GM12878 (cell line): ENCODE measurements around the gene MYBBP1A. TPM values are rescaled to one million over a fixed set of nuclear protein-coding genes. Genes with fewer than 3 reads are reported as not detected.

Source experiments
- ATAC-seq: fragments of 200-7000 bp; cut with Tn5 transposase; 3 replicates; pipeline ENCODE4 v1.9.1; 2020; ENCODE audit warnings: mild to moderate bottlenecking, moderate library complexity
- BruUV-seq: library from RNA; stranded (reverse); fragments of 400-500 nt; replicated peaks from 2 replicates; lab custom pipeline; 2021; lab: Mats Ljungman, UMichigan
- CTCF ChIA-PET: fragments of 300-600 bp; sonication (Branson Sonifier 250); formaldehyde crosslinking; extraction: SDS; loops from one replicate; lab custom pipeline; 2021; ENCODE audit warnings: inconsistent platforms; lab: Yijun Ruan, JAX
- POLR2A ChIA-PET: fragments of 350-600 bp; formaldehyde crosslinking; extraction: SDS; loops from one replicate; lab custom pipeline; 2021; ENCODE audit warnings: inconsistent platforms; lab: Charles Lee
- RAD21 ChIA-PET: fragments of 300-600 bp; sonication (Branson Sonifier 250); formaldehyde crosslinking; loops from one replicate; lab custom pipeline; 2023; ENCODE audit warnings: antibody characterized with exemption; ENCODE audit not compliant: unreplicated experiment; lab: Charles Lee
- SMC1A ChIA-PET: fragments of 300-600 bp; sonication (Branson Sonifier 250); formaldehyde crosslinking; loops from one replicate; lab custom pipeline; 2023; ENCODE audit not compliant: unreplicated experiment, uncharacterized antibody; lab: Charles Lee
- DNase-seq: peaks from one replicate; pipeline ENCODE4 v3.0.0-alpha.2; 2011; ENCODE audit warnings: low read depth, low spot score
- FAIRE-seq: peaks from 3 replicates; lab custom pipeline; 2011; peaks lifted over from hg19 to GRCh38; lab: Jason Lieb, UNC
- H2AFZ ChIP-seq: 2 replicates; pipeline ENCODE4 v1.6.0; 2011; ENCODE audit warnings: low read depth, low read length, control low read depth; ENCODE audit not compliant: control insufficient read depth
- H3K27ac ChIP-seq: 2 replicates; pipeline ENCODE4 v1.5.1; 2011; ENCODE audit warnings: control low read depth; ENCODE audit not compliant: control insufficient read depth, insufficient read depth
- H3K27me3 ChIP-seq, 2 experiments: replicated peaks in 1 of 2; 2 replicates each; pipeline versions ENCODE4 v1.6.0 to v1.6.1; 2011; ENCODE audit warnings: low read length in 1 of 2; ENCODE audit not compliant: control insufficient read depth in 2 of 2, insufficient read depth in 2 of 2
- H3K36me3 ChIP-seq, 2 experiments: 2 replicates each; pipeline ENCODE4 v1.5.1; 2011; ENCODE audit warnings: low read length in 1 of 2; ENCODE audit not compliant: control insufficient read depth in 2 of 2, insufficient read depth in 2 of 2
- H3K4me1 ChIP-seq: 2 replicates; pipeline ENCODE4 v1.6.1; 2011; ENCODE audit warnings: mild to moderate bottlenecking, low read length, moderate library complexity, mixed read lengths; ENCODE audit not compliant: control insufficient read depth, insufficient read depth
- H3K4me2 ChIP-seq: 2 replicates; pipeline ENCODE4 v1.6.0; 2011; ENCODE audit warnings: control low read depth; ENCODE audit not compliant: control insufficient read depth, insufficient read depth
- H3K4me3 ChIP-seq: fragments of 200-600 bp; sonication (generic); 2 replicates; pipeline ENCODE4 v1.5.1; 2016
- H3K79me2 ChIP-seq: 2 replicates; pipeline ENCODE4 v1.6.0; 2011; ENCODE audit warnings: low read length; ENCODE audit not compliant: control insufficient read depth, insufficient read depth
- H3K9ac ChIP-seq: 2 replicates; pipeline ENCODE4 v1.8.0; 2011; ENCODE audit warnings: low read length, control low read depth, mixed read lengths; ENCODE audit not compliant: control insufficient read depth, insufficient read depth
- H3K9me3 ChIP-seq: replicated peaks from 3 replicates; pipeline ENCODE4 v1.5.1; 2011; ENCODE audit warnings: mild to moderate bottlenecking, low read length; ENCODE audit not compliant: control insufficient read depth, insufficient read depth
- H4K20me1 ChIP-seq: 2 replicates; pipeline ENCODE4 v1.6.0; 2011; ENCODE audit not compliant: control insufficient read depth, insufficient read depth
- HDGF ChIP-seq: fragments of 450-650 bp; IDR thresholded peaks from 2 replicates; pipeline ENCODE4 v1.6.1; 2016; ENCODE audit warnings: antibody characterized with exemption
- POLR2AphosphoS5 ChIP-seq: IDR thresholded peaks from 2 replicates; pipeline ENCODE4 v1.6.1; 2011; ENCODE audit warnings: mild to moderate bottlenecking, low read length, inconsistent platforms
- POU2F2 ChIP-seq: IDR thresholded peaks from 3 replicates; pipeline ENCODE4 v1.6.1; 2011; ENCODE audit warnings: low read depth, mild to moderate bottlenecking, low read length, borderline replicate concordance
- RBBP5 ChIP-seq: fragments of 200-600 bp; sonication (generic); conservative IDR thresholded peaks from 2 replicates; pipeline ENCODE4 v1.6.1; 2016
- RCOR1 ChIP-seq: conservative IDR thresholded peaks from 2 replicates; pipeline ENCODE4 v1.6.1; 2012; ENCODE audit warnings: low read depth, low read length, improper control_type of control experiment
- WGBS: methylation state at CpG from one replicate; pipeline ENCODE4 v1.1.6; 2016; ENCODE audit warnings: low lambda C conversion rate; ENCODE audit not compliant: insufficient replicate concordance, insufficient coverage; ENCODE audit errors: missing lambda C conversion rate; 5-methylcytosine and 5-hydroxymethylcytosine counted together
- in situ Hi-C: fragments of 300-500 bp; cut with MboI; formaldehyde crosslinking; loops from 9 replicates; pipeline ENCODE4 v1.14.3; 2018; ENCODE audit warnings: mixed read lengths
- intact Hi-C: fragments of 100-400 bp; cut with micrococcal nuclease; formaldehyde crosslinking; loops from one replicate; pipeline ENCODE4 v1.14.2; 2022; ENCODE audit not compliant: unreplicated experiment
- polyA plus RNA-seq, 11 experiments: library from polyadenylated mRNA; depleted of rRNA in 4 of 11; unstranded in 6 of 11; stranded (reverse) in 5 of 11; fragments of >200 nt; fragmentation: Nextera tagmentation in 4 of 11; fragmentation: Illumina TruSeq in 1 of 11; extraction: Ambion mirVana in 4 of 11; extraction: Trizol in 1 of 11; gene quantifications; 1 replicate in 1 of 11; 2 replicates in 10 of 11; pipeline versions ENCODE4 v1.2.1 to v1.2.3, GENCODE V29; 2011 to 2016; ENCODE audit warnings: inconsistent platforms in 2 of 11, missing spikeins in 2 of 11, low read depth in 1 of 11
- total RNA-seq, 4 experiments: library from RNA; depleted of rRNA in 3 of 4; stranded (reverse); fragments of >200 nt in 3 of 4; fragmentation: Illumina TruSeq in 1 of 4; extraction: Trizol in 1 of 4; gene quantifications; 2 replicates each; pipeline versions ENCODE4 v1.2.1 to v1.2.3, GENCODE V29; 2013 to 2021
- TF ChIP-seq, protein P1 (sequence below): fragments of 450-650 bp; IDR thresholded peaks from 2 replicates; pipeline ENCODE4 v1.6.1; 2016; ENCODE audit warnings: mild to moderate bottlenecking

The MYBBP1A gene
- total and polyA plus RNA-seq, 10 of the 15 experiments (the other 5 are each of a cell fraction or from before 2014, with no cell fraction given), result 2.5 to 121 (median 71.6) TPM

DNA sequence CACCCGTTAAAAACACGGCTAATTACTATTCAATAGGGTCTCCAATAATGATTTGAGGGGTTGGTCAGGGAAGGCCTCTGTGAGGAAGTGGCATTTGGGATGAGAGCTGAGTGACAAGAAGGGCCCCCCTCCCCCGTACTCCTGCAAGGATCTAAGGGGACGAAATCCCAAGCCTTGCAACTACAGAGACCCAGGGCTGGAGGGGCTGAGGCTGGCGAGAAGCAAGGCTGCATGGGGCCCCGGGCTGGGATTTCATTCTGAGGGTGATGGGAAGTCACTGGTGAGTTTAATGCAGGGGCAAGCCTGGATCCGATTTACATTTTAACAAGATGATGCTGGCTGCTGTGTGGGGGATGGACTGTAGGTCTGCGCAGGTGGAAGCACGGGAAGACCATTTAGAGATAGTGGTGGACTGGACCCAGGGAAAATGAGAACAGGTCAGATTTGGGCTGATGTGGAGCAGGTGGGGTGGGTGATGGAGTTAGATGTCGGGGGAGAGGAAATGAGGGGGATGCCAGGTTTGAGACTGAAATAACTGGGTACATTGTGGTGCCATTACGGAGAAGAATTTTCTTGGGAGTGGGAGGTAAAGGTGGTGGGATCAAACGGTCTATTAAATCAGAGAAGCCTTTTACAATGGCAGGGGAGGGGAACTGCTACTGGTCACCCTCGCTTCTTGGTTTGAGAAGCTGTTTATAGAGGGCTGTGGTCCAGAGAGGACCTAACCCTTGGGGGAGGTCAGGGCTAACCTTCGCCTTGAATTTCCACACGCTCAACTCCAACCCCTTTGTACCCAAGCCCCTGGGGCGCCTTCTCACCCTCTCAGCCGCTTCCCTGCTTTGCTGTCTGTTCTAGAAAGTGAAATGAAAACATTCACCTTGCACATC is 932 bp upstream of the MYBBP1A start:
- ChIA-PET RAD21 (interaction anchor here (1.0 to 1.5 kb wide), 2 partner anchors 11 to 384 kb away, joined by 4 read pairs; partner anchors contain the start of genes RNF167 and SLC25A11), POLR2A (interaction anchor here (0.9 kb wide), 1 partner anchor 9 kb away, joined by 4 read pairs; no protein-coding TSS in a partner anchor), SMC1A (no interaction called here), CTCF (interaction anchor here (0.6 to 5.8 kb wide), 4 partner anchors 11 to 182 kb away, joined by 3 to 60 read pairs (median 6); no protein-coding TSS in a partner anchor)
- peaks cover 28% of the 10 kb centered on the region for H3K4me1 ChIP-seq
- H3K27ac ChIP-seq, result peak overlapping the region; percentile 87
- 58% methylated on average over 16 of the region's 17 CpGs for WGBS
- in situ Hi-C loops (no loop called here), intact Hi-C loops (no loop called here)
- peak overlapping the region; percentile 90 for H3K4me2 ChIP-seq
- peaks cover 8 to 20% of the 10 kb centered on the region in 2 experiments for H3K36me3 ChIP-seq
- peaks cover 27% of the 10 kb centered on the region for H3K79me2 ChIP-seq
- peak overlapping the region; percentile 92 for H2AFZ ChIP-seq
- ATAC-seq (no peak), FAIRE-seq (no peak), DNase-seq (no peak)
- no peaks in the 10 kb centered on the region for H3K9me3 ChIP-seq
- TF ChIP-seq HDGF, result 0 out of 2 replicates have a peak, but pooled peaks have one; percentile 60
- no peak for TF ChIP-seq POU2F2
- TF ChIP-seq POLR2AphosphoS5, result no peak
- TF ChIP-seq RBBP5, result no peak
- no peak for TF ChIP-seq RCOR1
- TF ChIP-seq, protein P1, sequence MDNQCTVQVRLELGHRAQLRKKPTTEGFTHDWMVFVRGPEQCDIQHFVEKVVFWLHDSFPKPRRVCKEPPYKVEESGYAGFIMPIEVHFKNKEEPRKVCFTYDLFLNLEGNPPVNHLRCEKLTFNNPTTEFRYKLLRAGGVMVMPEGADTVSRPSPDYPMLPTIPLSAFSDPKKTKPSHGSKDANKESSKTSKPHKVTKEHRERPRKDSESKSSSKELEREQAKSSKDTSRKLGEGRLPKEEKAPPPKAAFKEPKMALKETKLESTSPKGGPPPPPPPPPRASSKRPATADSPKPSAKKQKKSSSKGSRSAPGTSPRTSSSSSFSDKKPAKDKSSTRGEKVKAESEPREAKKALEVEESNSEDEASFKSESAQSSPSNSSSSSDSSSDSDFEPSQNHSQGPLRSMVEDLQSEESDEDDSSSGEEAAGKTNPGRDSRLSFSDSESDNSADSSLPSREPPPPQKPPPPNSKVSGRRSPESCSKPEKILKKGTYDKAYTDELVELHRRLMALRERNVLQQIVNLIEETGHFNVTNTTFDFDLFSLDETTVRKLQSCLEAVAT, result 0 out of 2 replicates have a peak, but pooled peaks have one; percentile 20
- H3K4me3 ChIP-seq, result peak overlapping the region; percentile 82
- no peaks in the 10 kb centered on the region for H3K27me3 ChIP-seq
- H3K9ac ChIP-seq, result peak overlapping the region; percentile 90
- no peaks in the 10 kb centered on the region for H4K20me1 ChIP-seq
- BruUV-seq, result TSS peak; percentile 99
